DMS 273 (cell line): ENCODE results near the gene SPRED2.

ENCODE experiments used
- DNase-seq: peaks from one replicate; lab custom pipeline; 2025; ENCODE audit not compliant: unreplicated experiment; lab: John Stamatoyannopoulos, UW

The SPRED2 gene

DNA sequence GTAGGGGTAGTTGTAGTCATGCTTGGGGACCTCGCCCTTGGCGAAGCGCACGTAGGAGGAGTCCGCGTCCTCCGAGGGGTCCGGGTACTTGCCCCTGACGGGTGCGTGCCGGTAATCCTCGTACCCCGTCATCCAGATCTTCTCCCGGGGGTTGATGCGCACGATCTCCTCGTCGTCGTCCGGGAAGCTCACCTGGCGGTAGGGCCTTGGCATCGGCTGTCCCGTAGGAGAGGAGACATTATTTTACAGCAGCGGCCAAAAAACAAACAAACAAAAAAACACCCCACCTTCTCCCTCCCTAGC lies 118.5 kb downstream of the SPRED2 start:
- no peak for DNase-seq

DNA sequence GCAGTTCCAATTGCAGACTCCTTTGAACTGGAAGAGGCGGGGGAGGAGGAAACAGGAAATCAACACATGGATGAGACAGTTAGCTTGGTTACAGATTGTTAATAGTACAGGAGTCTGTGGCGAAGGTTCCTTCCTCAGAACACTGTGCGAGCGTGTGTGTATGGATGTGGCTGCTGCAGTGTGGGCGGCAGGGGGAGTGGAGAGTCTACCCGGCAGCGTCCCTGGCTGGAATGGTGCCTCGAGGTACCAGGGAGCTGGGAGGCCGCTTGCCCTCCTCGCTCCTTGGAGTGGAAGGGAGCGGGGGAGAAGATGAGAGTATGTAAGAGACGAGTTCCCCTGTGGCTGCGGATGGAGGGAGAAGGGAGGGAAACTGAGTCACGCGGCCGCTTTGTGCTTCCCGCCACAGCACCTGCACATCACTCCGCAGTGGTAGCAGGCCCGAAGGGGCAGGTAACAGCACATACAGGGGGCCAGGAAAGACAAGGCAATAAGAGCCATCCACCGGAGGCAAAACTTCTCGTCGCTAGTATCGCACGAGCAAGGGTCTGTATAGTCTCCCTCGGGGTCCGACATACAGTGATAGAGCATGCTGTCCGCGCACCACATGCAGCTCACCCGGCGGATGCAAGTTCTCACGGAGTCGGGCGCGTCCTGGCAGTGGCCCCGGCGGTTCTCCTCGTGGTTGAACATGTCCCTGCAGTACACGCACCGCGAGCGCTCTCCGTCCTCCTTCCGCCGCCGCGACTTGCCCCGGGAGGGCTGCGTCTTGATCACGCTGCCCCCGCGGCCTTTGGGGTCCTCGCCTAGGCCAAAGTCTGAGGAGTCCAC lies 119.1 kb downstream of the SPRED2 start:
- no peak for DNase-seq

DNA sequence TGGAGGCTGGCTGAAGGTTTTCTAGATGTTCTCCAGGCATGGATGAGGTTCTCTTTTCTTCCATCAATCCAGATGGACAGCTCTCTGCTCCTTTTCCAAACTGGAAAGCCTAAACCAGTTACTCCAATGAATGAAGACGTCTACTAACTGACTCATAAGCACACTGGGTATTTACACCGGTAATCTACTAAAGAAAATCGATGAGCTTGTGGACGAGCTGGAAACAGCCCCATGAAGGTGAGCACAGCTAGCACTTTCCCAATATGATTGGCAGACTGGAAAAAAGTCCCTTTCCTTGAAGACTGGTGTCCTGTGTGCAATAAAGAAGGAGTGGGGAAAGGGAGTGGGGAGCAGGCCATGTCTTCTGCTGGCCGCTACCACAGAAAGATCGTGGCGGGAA lies 120.8 kb downstream of the SPRED2 start:
- DNase-seq, result no peak

DNA sequence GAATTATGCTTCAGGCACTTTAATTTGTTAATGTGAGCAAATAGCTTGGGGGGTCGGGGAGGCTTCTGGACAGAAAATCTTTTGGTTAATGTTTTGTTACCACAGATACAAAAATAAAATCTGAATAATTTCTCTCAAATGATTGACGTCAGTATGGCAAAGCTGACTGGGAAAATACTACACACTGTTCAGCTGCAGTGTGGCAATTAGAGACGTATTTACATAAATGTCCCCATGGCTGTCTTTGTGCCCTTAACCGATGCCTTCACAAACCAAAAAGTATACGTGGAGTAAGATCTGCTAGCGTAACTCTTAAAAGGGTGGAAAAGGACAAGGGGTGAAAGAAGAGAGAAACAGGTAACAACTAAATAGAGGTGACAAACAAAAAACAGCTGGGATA lies 121.3 kb downstream of the SPRED2 start:
- no peak for DNase-seq

DNA sequence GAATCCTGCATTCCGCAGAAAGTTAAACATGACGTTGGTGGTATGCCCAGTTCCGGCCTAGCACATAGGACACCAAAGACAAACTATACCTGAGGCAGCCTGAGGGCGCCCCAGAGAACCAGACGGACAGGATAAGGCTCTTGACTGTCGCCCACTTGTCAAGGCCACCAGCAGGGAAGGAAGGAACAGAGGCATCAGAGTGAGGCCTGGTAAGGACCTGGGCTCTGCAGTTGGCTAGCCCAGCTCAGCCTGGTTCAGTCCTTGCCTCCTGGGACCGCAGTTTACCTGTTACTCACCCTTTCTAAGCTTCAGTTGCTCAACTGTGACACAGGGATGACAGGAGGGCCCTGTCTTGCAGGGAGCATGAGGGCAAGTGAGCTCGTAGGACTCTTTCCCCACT lies 122.7 kb downstream of the SPRED2 start:
- no peak for DNase-seq

DNA sequence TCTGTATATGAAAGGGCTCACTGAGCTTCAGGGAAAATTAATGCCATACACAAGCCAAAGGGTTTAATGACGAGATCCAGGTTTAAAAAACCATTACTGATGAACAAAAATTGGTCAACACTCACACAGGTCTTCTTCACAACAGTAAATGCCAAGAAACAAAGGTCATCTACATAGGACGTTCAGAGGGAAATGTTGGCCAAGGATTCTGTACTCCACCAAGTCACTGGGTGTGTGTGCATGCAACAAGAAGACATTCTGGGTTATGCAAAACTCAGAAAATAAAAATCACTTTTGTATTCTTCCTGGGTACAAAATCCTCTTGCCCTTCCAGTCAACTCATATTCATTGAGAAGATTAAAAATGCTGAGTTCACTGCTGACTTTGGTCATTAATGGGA lies 126.5 kb downstream of the SPRED2 start:
- no peak for DNase-seq

DNA sequence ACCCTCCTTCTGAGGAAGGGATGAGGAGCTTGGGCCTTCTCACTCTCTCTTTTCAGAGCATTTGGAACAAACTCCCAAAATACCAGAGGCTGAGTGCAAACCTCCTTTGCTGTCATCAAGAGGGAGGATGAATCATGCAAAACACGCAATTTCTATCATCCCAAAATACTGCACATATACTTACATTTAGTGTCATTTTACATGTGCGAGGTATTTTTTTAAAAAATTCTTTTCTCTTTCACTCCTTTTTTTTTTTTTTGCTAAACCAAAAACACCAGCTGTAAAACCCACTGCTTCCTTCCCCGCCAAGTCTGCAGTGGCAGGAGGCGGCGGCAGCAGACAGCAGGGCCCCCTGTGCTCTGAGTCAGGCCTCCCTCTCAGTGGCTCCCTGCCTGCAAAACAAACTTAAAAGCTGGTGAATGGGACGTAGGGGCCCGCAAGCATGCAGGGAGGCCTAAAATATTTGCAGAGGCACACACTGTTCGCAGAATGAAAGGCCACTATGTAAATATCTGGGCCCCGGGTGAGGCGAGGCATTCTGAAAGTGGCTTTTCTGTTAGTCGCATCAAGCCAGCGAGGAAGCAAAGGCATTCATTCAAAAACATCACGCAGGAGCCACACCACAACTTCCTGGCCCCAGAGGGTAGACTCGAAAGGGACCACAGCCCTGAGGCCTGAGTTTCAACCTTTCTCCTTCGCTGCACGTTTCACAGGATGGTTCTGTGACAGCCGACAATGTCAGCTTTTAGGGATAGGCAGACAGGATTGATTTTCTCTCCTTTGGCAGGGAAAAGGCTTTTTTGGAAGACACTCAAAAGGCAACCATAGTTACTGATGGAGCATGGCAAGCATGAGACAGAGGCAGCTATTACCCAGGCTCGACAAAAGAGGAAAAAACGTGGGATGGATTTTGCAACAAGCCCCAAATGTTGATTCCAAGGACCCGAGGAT lies 131.4 kb downstream of the SPRED2 start:
- peak; percentile 12 for DNase-seq

DNA sequence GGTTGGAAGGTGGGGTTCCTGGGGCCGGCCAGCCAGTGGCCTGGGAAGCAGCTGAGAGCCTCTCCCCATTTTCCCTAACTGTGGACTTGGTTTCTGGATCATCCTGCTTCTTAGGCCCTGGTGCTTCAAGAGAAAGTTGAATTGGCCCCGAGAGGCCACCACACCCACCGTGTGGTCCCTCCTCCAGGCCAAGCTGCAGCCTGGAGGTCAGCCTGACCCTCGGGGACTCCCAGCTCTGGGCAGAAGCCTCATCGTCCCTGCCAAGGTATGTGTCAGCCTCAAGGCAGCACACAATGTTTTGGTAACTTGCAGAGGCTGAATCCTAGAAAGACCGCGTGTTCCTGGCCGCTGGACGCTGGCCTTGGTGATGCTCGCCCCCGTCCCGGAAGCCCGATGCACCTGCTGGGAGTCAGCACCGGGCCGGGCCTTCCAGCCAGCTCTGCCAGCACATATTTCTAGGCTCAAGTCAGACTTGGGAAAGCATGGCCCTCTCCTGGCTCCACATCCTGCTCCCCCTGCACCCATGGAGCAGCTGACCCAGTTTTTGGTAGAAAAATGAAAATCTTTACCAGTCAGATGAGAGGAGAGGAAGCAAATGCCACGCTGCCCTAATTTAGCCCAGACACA lies 132.2 kb downstream of the SPRED2 start:
- DNase-seq, result no peak

DNA sequence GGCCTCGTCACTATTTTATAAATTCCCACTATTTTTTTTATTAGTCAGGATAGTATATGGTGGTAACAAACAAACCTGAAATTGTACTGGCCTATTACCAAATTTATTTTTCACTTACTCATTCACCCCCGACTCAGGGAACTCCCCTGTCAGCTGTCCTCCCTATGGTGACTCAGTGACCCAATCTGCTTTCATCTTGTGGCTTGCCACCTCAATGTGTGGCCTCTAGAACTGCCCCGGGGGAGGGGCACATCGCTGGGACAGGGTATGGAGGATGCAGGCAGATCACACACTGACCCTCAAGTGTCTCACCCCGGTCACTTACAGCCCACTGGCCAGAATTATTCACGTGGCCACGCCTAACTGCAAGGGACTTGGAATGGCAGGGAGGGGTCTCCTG lies 133.2 kb downstream of the SPRED2 start:
- DNase-seq, result no peak

DNA sequence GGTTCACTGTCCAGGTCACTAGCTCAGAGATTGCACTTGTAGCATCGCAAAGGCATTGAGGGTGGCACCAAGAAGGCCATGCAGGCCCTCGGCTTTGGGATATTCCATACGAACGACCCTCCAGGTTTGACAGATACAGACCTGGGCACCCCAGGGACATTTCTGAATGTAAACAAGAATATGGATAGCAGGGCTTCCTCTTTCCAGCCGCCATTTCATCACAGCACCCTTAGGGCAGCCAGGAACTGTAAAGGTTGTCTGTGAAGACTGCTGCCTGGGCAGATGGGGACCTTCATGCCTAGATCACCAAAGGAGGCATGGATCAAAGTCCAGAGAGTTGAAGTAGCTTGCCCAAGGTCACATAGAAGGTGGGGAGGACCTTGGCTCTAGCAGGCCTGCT lies 134.3 kb downstream of the SPRED2 start:
- DNase-seq, result peak; percentile 19

DNA sequence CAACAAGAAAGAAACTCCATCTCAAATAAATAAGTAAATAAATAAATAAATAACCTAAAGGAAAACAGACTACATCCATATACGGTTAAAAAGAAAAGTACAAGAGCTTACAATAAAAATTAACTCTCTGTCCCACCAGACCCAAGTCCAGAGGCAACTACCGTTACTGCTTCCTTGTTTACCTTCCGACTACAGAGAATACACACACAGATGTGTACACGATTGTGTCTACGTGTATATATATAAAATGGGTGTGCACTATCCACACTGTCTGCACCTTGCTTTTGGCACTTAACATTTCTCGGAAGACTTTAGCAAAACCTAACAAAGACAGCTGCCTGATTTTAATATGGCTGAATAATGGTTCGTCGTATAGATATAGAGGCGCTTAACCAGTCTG lies 134.9 kb downstream of the SPRED2 start:
- no peak for DNase-seq

DNA sequence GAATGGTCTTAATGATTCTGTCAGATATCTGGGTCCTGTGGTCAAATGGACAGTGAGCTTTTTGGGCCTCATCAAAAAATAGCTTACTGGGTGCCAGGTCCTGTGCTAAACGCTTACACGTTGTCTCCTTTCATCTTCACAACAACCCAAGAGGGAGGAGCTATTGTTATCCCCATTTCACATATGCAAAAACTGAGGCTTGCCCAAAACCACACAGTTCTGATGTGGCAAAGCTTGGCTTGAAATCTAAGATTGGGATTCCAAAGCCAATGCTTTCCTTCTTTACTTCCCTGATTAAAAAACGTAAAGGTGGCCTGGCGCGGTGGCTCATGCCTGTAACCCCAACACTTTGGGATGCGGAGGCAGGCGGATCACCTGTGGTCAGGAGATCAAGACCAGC lies 135.4 kb downstream of the SPRED2 start:
- no peak for DNase-seq

DNA sequence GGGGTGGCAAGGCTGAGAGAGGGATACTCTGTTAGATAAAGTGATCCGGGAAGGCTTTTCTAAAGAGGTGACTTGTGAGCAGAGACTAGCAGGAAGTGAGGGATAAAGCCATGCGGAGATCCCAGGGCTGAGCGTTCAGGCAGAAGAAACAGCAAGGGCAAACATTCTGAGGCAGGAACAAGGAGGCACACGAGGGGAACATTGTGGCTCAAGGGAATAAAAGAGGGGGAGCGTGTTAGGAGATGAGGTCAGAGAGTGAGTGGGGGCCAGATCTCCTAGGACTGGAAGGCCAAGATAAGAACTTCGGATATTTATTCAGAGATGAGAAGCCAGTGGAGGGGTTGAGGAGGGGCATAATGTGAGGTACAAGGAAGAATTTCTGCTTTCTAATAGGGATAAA lies 137.7 kb downstream of the SPRED2 start:
- DNase-seq, result no peak

DNA sequence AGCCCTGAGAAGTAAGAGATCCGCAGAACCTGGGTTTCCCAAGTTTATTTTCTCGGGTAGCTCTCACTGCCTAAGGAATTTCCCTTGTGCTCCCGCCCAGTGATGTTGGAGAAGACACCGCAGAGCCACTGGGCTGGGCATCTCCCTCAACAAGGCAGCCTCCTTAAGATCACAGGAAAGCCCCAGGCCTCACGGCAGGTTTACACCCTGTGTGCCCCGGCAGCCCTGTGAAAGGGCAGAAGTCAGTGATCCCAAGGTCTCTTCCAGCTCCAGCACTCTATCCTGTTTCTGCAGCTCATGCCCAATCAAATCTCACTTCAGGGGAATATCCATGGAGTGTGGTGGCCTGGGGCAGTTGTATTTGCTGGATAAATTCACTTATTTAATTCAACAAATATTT lies 138.3 kb downstream of the SPRED2 start:
- DNase-seq, result no peak

DNA sequence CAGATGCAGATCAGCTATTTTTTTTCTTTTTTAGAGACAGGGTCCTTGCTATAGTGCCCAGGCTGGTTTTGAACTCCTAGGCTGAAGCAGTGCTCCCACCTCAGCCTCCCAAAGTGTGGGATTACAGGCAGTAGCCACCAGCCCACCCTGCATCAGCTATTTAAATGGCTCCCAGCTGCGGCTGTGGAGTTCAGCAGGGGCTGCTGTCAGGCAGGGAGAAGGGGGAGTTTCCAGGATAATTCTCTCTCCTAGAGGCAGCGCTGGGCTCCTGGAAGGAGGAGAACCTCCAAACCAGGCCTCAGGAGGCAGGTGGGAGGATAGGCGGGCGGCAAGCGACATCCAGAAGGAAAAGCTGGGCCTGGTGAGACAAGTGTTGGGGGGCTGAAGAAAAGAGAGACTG lies 139.0 kb downstream of the SPRED2 start:
- DNase-seq, result no peak

DNA sequence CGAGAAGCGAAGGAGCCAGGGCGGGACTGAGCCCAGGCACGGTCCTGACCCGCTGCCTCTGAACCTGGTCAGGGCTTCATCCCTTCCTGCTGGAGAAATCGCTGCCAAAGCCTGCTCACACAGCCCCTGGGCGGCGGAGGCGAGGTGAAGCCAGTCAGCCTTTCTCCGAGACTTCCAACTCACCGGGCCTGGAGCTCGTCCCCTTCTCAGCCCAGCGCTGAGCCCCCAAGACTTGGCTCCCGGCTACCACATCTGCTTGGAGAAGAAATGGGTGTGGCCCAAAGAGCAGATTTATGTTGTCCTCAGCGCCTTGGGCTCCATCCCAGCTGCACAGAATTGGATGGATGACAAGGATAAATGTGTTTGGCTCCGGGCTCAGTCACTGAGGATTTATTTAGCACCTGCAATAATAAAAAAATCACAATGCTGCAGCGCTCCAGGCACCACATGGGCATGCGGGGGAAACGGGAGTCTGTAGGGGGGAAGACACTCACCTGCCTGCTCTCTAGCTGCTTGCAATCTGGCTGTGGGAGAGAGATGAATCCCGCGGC lies 139.9 kb downstream of the SPRED2 start:
- DNase-seq, result peak; percentile 15

DNA sequence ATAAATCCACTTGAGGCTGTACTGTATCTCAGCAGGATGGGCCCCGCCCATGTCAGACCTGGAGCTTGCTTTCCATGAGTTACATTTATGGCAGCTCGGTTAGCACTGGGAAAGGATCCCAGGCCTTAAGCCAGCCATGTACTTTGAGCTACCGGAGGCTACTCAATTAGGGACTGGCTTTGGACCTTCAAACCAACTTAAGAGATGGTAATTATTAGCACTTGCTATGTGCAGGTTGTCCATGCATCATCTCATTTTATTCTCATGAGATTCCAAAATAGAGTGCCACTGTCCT lies 140.3 kb downstream of the SPRED2 start:
- no peak for DNase-seq

DNA sequence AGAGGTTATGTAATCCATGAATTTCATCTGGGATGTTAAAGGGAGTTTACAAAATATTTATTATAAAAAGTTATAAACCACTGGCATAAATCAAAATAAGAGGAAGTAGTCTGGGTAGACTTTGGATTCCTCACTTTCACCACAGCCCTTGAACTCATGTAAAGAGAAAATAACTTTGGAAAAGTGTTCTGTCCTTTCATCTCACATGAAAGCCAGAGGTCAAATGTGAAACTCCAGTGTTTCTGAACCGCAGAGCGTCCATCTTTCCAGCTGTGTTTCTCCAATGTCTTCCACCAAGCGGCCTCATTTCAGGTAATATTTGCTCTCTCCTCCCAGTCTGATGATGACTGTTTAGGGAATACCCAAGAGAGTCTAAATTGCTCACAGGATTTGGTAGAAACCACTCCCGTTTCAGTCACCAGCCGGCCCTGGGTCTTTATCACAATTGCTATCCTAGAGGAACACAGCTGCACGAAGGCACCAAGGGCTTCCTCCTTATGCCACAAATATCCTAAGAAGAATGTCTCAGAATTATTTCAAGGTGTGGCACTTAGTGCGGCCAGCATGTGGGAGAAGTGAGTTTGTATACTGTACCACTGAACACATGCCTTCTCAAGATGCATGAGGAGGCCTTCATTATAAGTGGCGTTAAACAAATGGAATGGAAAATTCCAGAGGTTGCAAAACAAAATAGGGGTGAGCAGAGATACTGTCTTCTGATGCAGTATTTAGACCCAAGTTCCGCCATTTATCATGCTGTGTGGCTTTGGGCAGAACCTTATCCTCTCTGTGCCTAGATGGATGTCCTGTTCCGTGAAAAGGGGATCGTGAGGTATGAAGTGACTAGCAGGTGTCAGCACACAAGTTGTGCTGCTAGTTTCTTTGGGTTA lies 140.9 kb downstream of the SPRED2 start:
- DNase-seq, result no peak

DNA sequence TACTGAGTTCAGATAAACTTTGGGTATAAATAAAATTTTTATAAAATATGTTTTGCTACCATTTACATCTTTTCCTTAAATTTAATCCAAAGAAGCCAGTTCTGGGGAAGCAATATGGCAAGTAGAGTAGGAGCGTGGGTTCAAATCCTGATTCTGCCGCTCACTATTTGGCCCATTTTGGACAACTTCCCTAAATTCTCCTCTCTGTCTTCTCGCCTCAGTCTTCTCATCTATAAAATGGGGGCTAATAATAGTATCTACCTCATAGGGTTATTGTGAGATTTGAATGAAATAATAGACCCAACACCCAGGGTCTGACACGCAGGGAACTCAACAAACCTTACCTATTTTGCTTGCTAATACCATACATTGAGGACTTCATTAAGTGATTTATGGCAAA lies 145.0 kb downstream of the SPRED2 start:
- no peak for DNase-seq

DNA sequence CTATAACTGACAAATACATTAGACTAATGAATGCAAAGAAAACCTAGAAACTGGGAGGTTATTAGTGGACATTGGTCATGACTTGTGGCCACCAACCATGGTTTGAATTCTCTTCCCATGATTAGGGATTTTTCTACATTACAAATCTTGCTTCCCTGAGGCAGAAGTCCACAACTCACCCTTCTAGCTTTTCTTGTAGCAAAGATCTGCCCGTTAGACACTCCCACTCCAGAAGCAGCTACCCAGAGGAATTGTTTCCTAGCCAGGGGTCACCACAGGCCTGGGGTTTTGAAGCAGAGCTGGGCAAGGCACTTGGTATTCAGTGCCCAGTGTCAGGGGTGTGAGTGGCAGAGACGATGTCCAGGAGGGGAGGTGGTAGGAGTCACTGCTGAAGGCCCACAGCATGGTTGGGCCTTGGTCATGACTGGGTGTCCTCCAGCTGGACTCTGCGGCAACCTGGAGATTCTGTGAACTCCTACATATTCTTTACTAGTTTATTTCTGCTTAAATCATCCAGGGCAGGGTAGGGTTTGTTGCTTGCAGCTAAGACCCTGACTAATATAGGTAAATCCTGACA lies 149.8 kb downstream of the SPRED2 start:
- DNase-seq, result no peak
